GM23248 (cell line): ENCODE measurements around the gene ARHGEF3.

ENCODE experiments used
- EZH2 ChIP-seq: fragments of 200-600 bp; sonication (generic); IDR thresholded peaks from 2 replicates; pipeline ENCODE4 v1.6.1; 2018; ENCODE audit warnings: antibody characterized with exemption, mild to moderate bottlenecking; ENCODE audit not compliant: insufficient read depth, poor library complexity, severe bottlenecking
- EZH2phosphoT487 ChIP-seq: fragments of 200-600 bp; sonication (generic); IDR thresholded peaks from 2 replicates; pipeline ENCODE4 v1.6.1; 2018; ENCODE audit warnings: antibody characterized with exemption, moderate library complexity, mild to moderate bottlenecking, low read depth; ENCODE audit not compliant: insufficient read depth

- TF ChIP-seq EZH2phosphoT487 (no peak), EZH2 (no peak)
Measured at GRCh38 chr3:56823984-56824703, 22.4 kb upstream of the ARHGEF3 start.
